Stimulated activated memory B cell treated with anti-CD40 and anti-IgM and Interleukin-4, amounts not matched to agents 10 μg/mL and 1 μg/mL and 100 μg/mL, for 72 hours (primary cell): ENCODE data around the gene STARD7.
"Not testable (repeated sequence)": the region's sequence is repeated elsewhere in the genome, so short reads cannot be mapped to it uniquely, and the experiment has no call there.

Experiments used
- ATAC-seq: fragments of 150-1000 bp; cut with Tn5 transposase; 2 replicates; pipeline ENCODE4 v1.10.0; 2021
- H3K27ac Mint-ChIP-seq: one replicate; pipeline ENCODE4 v1.8.0; 2022; ENCODE audit warnings: mild to moderate bottlenecking, mixed read lengths
- H3K27me3 Mint-ChIP-seq: one replicate; pipeline ENCODE4 v1.8.0; 2022; ENCODE audit warnings: mixed read lengths
- H3K36me3 Mint-ChIP-seq: one replicate; pipeline ENCODE4 v1.8.0; 2022; ENCODE audit warnings: mixed read lengths
- H3K4me1 Mint-ChIP-seq: one replicate; pipeline ENCODE4 v1.8.0; 2022; ENCODE audit warnings: mixed read lengths
- H3K4me3 Mint-ChIP-seq: one replicate; pipeline ENCODE4 v1.8.0; 2022; ENCODE audit warnings: mild to moderate bottlenecking, moderate library complexity, mixed read lengths
- H3K9me3 Mint-ChIP-seq: one replicate; pipeline ENCODE4 v1.8.0; 2022; ENCODE audit warnings: mixed read lengths

The STARD7 gene

GRCh38 chr2:96208143-96209010, at the start of gene STARD7:
Gene STARD7, minus strand, starts transcription at chr2:96208827. Its CDS starts 393 bp downstream, at chr2:96208434.
- H3K4me1 Mint-ChIP-seq: peaks cover 66% of the 10 kb centered on the region
- no peaks in the 10 kb centered on the region for H3K27me3 Mint-ChIP-seq
- H3K36me3 Mint-ChIP-seq: peaks cover 24% of the 10 kb centered on the region
- H3K27ac Mint-ChIP-seq: peak within 1 kb of the TSS; percentile 80
- peak; percentile 97 for ATAC-seq
- no peaks in the 10 kb centered on the region for H3K9me3 Mint-ChIP-seq
- H3K4me3 Mint-ChIP-seq: peak within 1 kb of the TSS; percentile 83

- peaks cover 38% of the 10 kb centered on the region for H3K36me3 Mint-ChIP-seq
- not testable (repeated sequence) for H3K27me3 Mint-ChIP-seq, H3K9me3 Mint-ChIP-seq, ATAC-seq, H3K4me3 Mint-ChIP-seq
- peak overlapping the region; percentile 77 for H3K27ac Mint-ChIP-seq
- peaks cover 65% of the 10 kb centered on the region for H3K4me1 Mint-ChIP-seq
These were observed 49.1 kb upstream of the STARD7 start for GRCh38 chr2:96257744-96258143.

GRCh38 chr2:96256611-96257113, 48.0 kb upstream of the STARD7 start:
- peaks cover 59% of the 10 kb centered on the region for H3K4me1 Mint-ChIP-seq
- peak overlapping the region; percentile 62 for H3K4me3 Mint-ChIP-seq
- H3K27me3 Mint-ChIP-seq: no peaks in the 10 kb centered on the region
- ATAC-seq: no peak
- H3K27ac Mint-ChIP-seq: peak overlapping the region; percentile 90
- H3K36me3 Mint-ChIP-seq: peaks cover 49% of the 10 kb centered on the region
- no peaks in the 10 kb centered on the region for H3K9me3 Mint-ChIP-seq

- Mint-ChIP-seq H3K27me3 (no peaks in the 10 kb centered on the region), H3K9me3 (no peaks in the 10 kb centered on the region), H3K36me3 (peaks cover 63% of the 10 kb centered on the region), H3K4me3 (no peak overlapping the region), H3K4me1 (peaks cover 48% of the 10 kb centered on the region), H3K27ac (peak overlapping the region; percentile 90)
- ATAC-seq: no peak
These were observed 45.9 kb upstream of the STARD7 start for GRCh38 chr2:96254571-96254970.

GRCh38 chr2:96253006-96253405, 44.4 kb upstream of the STARD7 start:
- Mint-ChIP-seq H3K36me3 (peaks cover 67% of the 10 kb centered on the region), H3K4me1 (peaks cover 33% of the 10 kb centered on the region), H3K9me3 (no peaks in the 10 kb centered on the region), H3K27me3 (no peaks in the 10 kb centered on the region), H3K27ac (no peak overlapping the region), H3K4me3 (no peak overlapping the region)
- no peak for ATAC-seq

- Mint-ChIP-seq H3K27me3 (no peaks in the 10 kb centered on the region), H3K36me3 (peaks cover 67% of the 10 kb centered on the region), H3K9me3 (no peaks in the 10 kb centered on the region), H3K27ac (no peak overlapping the region), H3K4me1 (peaks cover 35% of the 10 kb centered on the region), H3K4me3 (no peak overlapping the region)
- ATAC-seq: no peak
These were observed 43.9 kb upstream of the STARD7 start for GRCh38 chr2:96252526-96252925.

- Mint-ChIP-seq H3K36me3 (peaks cover 66% of the 10 kb centered on the region), H3K9me3 (no peaks in the 10 kb centered on the region), H3K27ac (no peak overlapping the region), H3K4me1 (peaks cover 36% of the 10 kb centered on the region), H3K27me3 (no peaks in the 10 kb centered on the region), H3K4me3 (no peak overlapping the region)
- ATAC-seq: no peak
These were observed 43.2 kb upstream of the STARD7 start for GRCh38 chr2:96251721-96252292.

GRCh38 chr2:96250188-96250587, 41.6 kb upstream of the STARD7 start:
- no peak for ATAC-seq
- Mint-ChIP-seq H3K9me3 (no peaks in the 10 kb centered on the region), H3K27ac (peak overlapping the region; percentile 55), H3K36me3 (peaks cover 60% of the 10 kb centered on the region), H3K27me3 (no peaks in the 10 kb centered on the region), H3K4me1 (peaks cover 36% of the 10 kb centered on the region), H3K4me3 (no peak overlapping the region)

GRCh38 chr2:96249654-96250053, 41.0 kb upstream of the STARD7 start:
- H3K4me3 Mint-ChIP-seq: no peak overlapping the region
- ATAC-seq: no peak
- peaks cover 35% of the 10 kb centered on the region for H3K4me1 Mint-ChIP-seq
- no peaks in the 10 kb centered on the region for H3K9me3 Mint-ChIP-seq
- no peaks in the 10 kb centered on the region for H3K27me3 Mint-ChIP-seq
- H3K27ac Mint-ChIP-seq: peak overlapping the region; percentile 55
- peaks cover 57% of the 10 kb centered on the region for H3K36me3 Mint-ChIP-seq

GRCh38 chr2:96248624-96249023, 40.0 kb upstream of the STARD7 start:
- Mint-ChIP-seq H3K27me3 (no peaks in the 10 kb centered on the region), H3K4me1 (peaks cover 35% of the 10 kb centered on the region), H3K9me3 (no peaks in the 10 kb centered on the region), H3K27ac (no peak overlapping the region), H3K36me3 (peaks cover 47% of the 10 kb centered on the region), H3K4me3 (no peak overlapping the region)
- ATAC-seq: no peak

- no peak for ATAC-seq
- Mint-ChIP-seq H3K9me3 (no peaks in the 10 kb centered on the region), H3K4me3 (no peak overlapping the region), H3K27me3 (no peaks in the 10 kb centered on the region), H3K27ac (peak overlapping the region; percentile 73), H3K36me3 (peaks cover 40% of the 10 kb centered on the region), H3K4me1 (peaks cover 40% of the 10 kb centered on the region)
These were observed 39.3 kb upstream of the STARD7 start for GRCh38 chr2:96247896-96248295.

GRCh38 chr2:96247009-96247408, 38.4 kb upstream of the STARD7 start:
- Mint-ChIP-seq H3K36me3 (peaks cover 31% of the 10 kb centered on the region), H3K9me3 (no peaks in the 10 kb centered on the region), H3K27ac (peak overlapping the region; percentile 73), H3K4me1 (peaks cover 49% of the 10 kb centered on the region), H3K4me3 (no peak overlapping the region), H3K27me3 (no peaks in the 10 kb centered on the region)
- ATAC-seq: no peak

- ATAC-seq: peak; percentile 53
- Mint-ChIP-seq H3K27me3 (no peaks in the 10 kb centered on the region), H3K36me3 (peaks cover 23% of the 10 kb centered on the region), H3K9me3 (no peaks in the 10 kb centered on the region), H3K4me3 (no peak overlapping the region), H3K27ac (peak overlapping the region; percentile 73), H3K4me1 (peaks cover 61% of the 10 kb centered on the region)
These were observed 37.2 kb upstream of the STARD7 start for GRCh38 chr2:96245609-96246390.

GRCh38 chr2:96243843-96244242, 35.2 kb upstream of the STARD7 start:
- H3K4me3 Mint-ChIP-seq: no peak overlapping the region
- peak overlapping the region; percentile 97 for H3K27ac Mint-ChIP-seq
- peaks cover 57% of the 10 kb centered on the region for H3K4me1 Mint-ChIP-seq

More at GRCh38 chr2:96243843-96244242, 35.2 kb upstream of the STARD7 start:
- H3K36me3 Mint-ChIP-seq: peaks cover 16% of the 10 kb centered on the region
- H3K9me3 Mint-ChIP-seq: no peaks in the 10 kb centered on the region
- no peaks in the 10 kb centered on the region for H3K27me3 Mint-ChIP-seq
- ATAC-seq: no peak
